GM12878 (cell line): Measurements from ENCODE around the gene DUSP12. TPM values are rescaled to one million over a fixed set of nuclear protein-coding genes. Genes with fewer than 3 reads are reported as not detected.

ENCODE experiments used
- ATAC-seq: fragments of 200-7000 bp; cut with Tn5 transposase; 3 replicates; pipeline ENCODE4 v1.9.1; 2020; ENCODE audit warnings: mild to moderate bottlenecking, moderate library complexity
- BruUV-seq: library from RNA; stranded (reverse); fragments of 400-500 nt; replicated peaks from 2 replicates; lab custom pipeline; 2021; lab: Mats Ljungman, UMichigan
- CTCF ChIA-PET: fragments of 300-600 bp; sonication (Branson Sonifier 250); formaldehyde crosslinking; extraction: SDS; loops from one replicate; lab custom pipeline; 2021; ENCODE audit warnings: inconsistent platforms; lab: Yijun Ruan, JAX
- POLR2A ChIA-PET: fragments of 350-600 bp; formaldehyde crosslinking; extraction: SDS; loops from one replicate; lab custom pipeline; 2021; ENCODE audit warnings: inconsistent platforms; lab: Charles Lee
- RAD21 ChIA-PET: fragments of 300-600 bp; sonication (Branson Sonifier 250); formaldehyde crosslinking; loops from one replicate; lab custom pipeline; 2023; ENCODE audit warnings: antibody characterized with exemption; ENCODE audit not compliant: unreplicated experiment; lab: Charles Lee
- SMC1A ChIA-PET: fragments of 300-600 bp; sonication (Branson Sonifier 250); formaldehyde crosslinking; loops from one replicate; lab custom pipeline; 2023; ENCODE audit not compliant: unreplicated experiment, uncharacterized antibody; lab: Charles Lee
- DNase-seq: peaks from one replicate; pipeline ENCODE4 v3.0.0-alpha.2; 2011; ENCODE audit warnings: low read depth, low spot score
- FAIRE-seq: peaks from 3 replicates; lab custom pipeline; 2011; peaks lifted over from hg19 to GRCh38; lab: Jason Lieb, UNC
- H2AFZ ChIP-seq: 2 replicates; pipeline ENCODE4 v1.6.0; 2011; ENCODE audit warnings: low read depth, low read length, control low read depth; ENCODE audit not compliant: control insufficient read depth
- H3K27ac ChIP-seq: 2 replicates; pipeline ENCODE4 v1.5.1; 2011; ENCODE audit warnings: control low read depth; ENCODE audit not compliant: control insufficient read depth, insufficient read depth
- H3K27me3 ChIP-seq, 2 experiments: replicated peaks in 1 of 2; 2 replicates each; pipeline versions ENCODE4 v1.6.0 to v1.6.1; 2011; ENCODE audit warnings: low read length in 1 of 2; ENCODE audit not compliant: control insufficient read depth in 2 of 2, insufficient read depth in 2 of 2
- H3K36me3 ChIP-seq, 2 experiments: 2 replicates each; pipeline ENCODE4 v1.5.1; 2011; ENCODE audit warnings: low read length in 1 of 2; ENCODE audit not compliant: control insufficient read depth in 2 of 2, insufficient read depth in 2 of 2
- H3K4me1 ChIP-seq: 2 replicates; pipeline ENCODE4 v1.6.1; 2011; ENCODE audit warnings: mild to moderate bottlenecking, low read length, moderate library complexity, mixed read lengths; ENCODE audit not compliant: control insufficient read depth, insufficient read depth
- H3K4me2 ChIP-seq: 2 replicates; pipeline ENCODE4 v1.6.0; 2011; ENCODE audit warnings: control low read depth; ENCODE audit not compliant: control insufficient read depth, insufficient read depth
- H3K4me3 ChIP-seq: fragments of 200-600 bp; sonication (generic); 2 replicates; pipeline ENCODE4 v1.5.1; 2016
- H3K79me2 ChIP-seq: 2 replicates; pipeline ENCODE4 v1.6.0; 2011; ENCODE audit warnings: low read length; ENCODE audit not compliant: control insufficient read depth, insufficient read depth
- H3K9ac ChIP-seq: 2 replicates; pipeline ENCODE4 v1.8.0; 2011; ENCODE audit warnings: low read length, control low read depth, mixed read lengths; ENCODE audit not compliant: control insufficient read depth, insufficient read depth
- H3K9me3 ChIP-seq: replicated peaks from 3 replicates; pipeline ENCODE4 v1.5.1; 2011; ENCODE audit warnings: mild to moderate bottlenecking, low read length; ENCODE audit not compliant: control insufficient read depth, insufficient read depth
- H4K20me1 ChIP-seq: 2 replicates; pipeline ENCODE4 v1.6.0; 2011; ENCODE audit not compliant: control insufficient read depth, insufficient read depth
- BCL3 ChIP-seq: IDR thresholded peaks from 2 replicates; pipeline ENCODE4 v1.6.1; 2011; ENCODE audit warnings: borderline replicate concordance, low read depth, mild to moderate bottlenecking, moderate library complexity, low read length; ENCODE audit not compliant: insufficient read depth, poor library complexity, severe bottlenecking
- BRCA1 ChIP-seq: IDR thresholded peaks from 2 replicates; pipeline ENCODE4 v1.6.1; 2011; ENCODE audit warnings: low read depth, low read length, improper control_type of control experiment
- CBFB ChIP-seq: IDR thresholded peaks from 2 replicates; pipeline ENCODE4 v1.6.1; 2016; ENCODE audit warnings: antibody characterized with exemption, low read depth
- CHD2 ChIP-seq: IDR thresholded peaks from 2 replicates; pipeline ENCODE4 v1.6.1; 2011; ENCODE audit warnings: low read depth, low read length, improper control_type of control experiment, borderline replicate concordance
- E2F4 ChIP-seq: IDR thresholded peaks from 2 replicates; pipeline ENCODE4 v1.6.1; 2012; ENCODE audit warnings: low read depth, low read length, improper control_type of control experiment
- GABPA ChIP-seq: IDR thresholded peaks from 2 replicates; pipeline ENCODE4 v1.6.1; 2014; ENCODE audit warnings: antibody characterized with exemption, low read depth, mild to moderate bottlenecking, inconsistent platforms
- IRF5 ChIP-seq: fragments of 450-650 bp; IDR thresholded peaks from 2 replicates; pipeline ENCODE4 v1.6.1; 2017; ENCODE audit warnings: borderline replicate concordance
- JUNB ChIP-seq: IDR thresholded peaks from 2 replicates; pipeline ENCODE4 v1.6.1; 2016; ENCODE audit warnings: antibody characterized with exemption, mild to moderate bottlenecking
- NFYA ChIP-seq: IDR thresholded peaks from 2 replicates; pipeline ENCODE4 v1.6.1; 2011; ENCODE audit warnings: low read depth, mild to moderate bottlenecking, low read length, improper control_type of control experiment, borderline replicate concordance
- NRF1 ChIP-seq: conservative IDR thresholded peaks from 2 replicates; pipeline ENCODE4 v1.6.1; 2011; ENCODE audit warnings: mild to moderate bottlenecking, low read depth, low read length, improper control_type of control experiment
- SMARCA5 ChIP-seq: fragments of 450-650 bp; IDR thresholded peaks from 2 replicates; pipeline ENCODE4 v1.6.1; 2017; ENCODE audit warnings: mild to moderate bottlenecking
- STAT1 ChIP-seq: fragments of 450-650 bp; conservative IDR thresholded peaks from 2 replicates; pipeline ENCODE4 v1.6.1; 2014; ENCODE audit warnings: antibody characterized with exemption, mild to moderate bottlenecking
- STAT3 ChIP-seq: IDR thresholded peaks from 2 replicates; pipeline ENCODE4 v1.6.1; 2011; ENCODE audit warnings: low read depth, low read length, improper control_type of control experiment
- WGBS: methylation state at CpG from one replicate; pipeline ENCODE4 v1.1.6; 2016; ENCODE audit warnings: low lambda C conversion rate; ENCODE audit not compliant: insufficient replicate concordance, insufficient coverage; ENCODE audit errors: missing lambda C conversion rate; 5-methylcytosine and 5-hydroxymethylcytosine counted together
- in situ Hi-C: fragments of 300-500 bp; cut with MboI; formaldehyde crosslinking; loops from 9 replicates; pipeline ENCODE4 v1.14.3; 2018; ENCODE audit warnings: mixed read lengths
- intact Hi-C: fragments of 100-400 bp; cut with micrococcal nuclease; formaldehyde crosslinking; loops from one replicate; pipeline ENCODE4 v1.14.2; 2022; ENCODE audit not compliant: unreplicated experiment
- polyA plus RNA-seq, 11 experiments: library from polyadenylated mRNA; depleted of rRNA in 4 of 11; unstranded in 6 of 11; stranded (reverse) in 5 of 11; fragments of >200 nt; fragmentation: Nextera tagmentation in 4 of 11; fragmentation: Illumina TruSeq in 1 of 11; extraction: Ambion mirVana in 4 of 11; extraction: Trizol in 1 of 11; gene quantifications; 1 replicate in 1 of 11; 2 replicates in 10 of 11; pipeline versions ENCODE4 v1.2.1 to v1.2.3, GENCODE V29; 2011 to 2016; ENCODE audit warnings: inconsistent platforms in 2 of 11, missing spikeins in 2 of 11, low read depth in 1 of 11
- total RNA-seq, 4 experiments: library from RNA; depleted of rRNA in 3 of 4; stranded (reverse); fragments of >200 nt in 3 of 4; fragmentation: Illumina TruSeq in 1 of 4; extraction: Trizol in 1 of 4; gene quantifications; 2 replicates each; pipeline versions ENCODE4 v1.2.1 to v1.2.3, GENCODE V29; 2013 to 2021

The DUSP12 gene
- total and polyA plus RNA-seq, 10 of the 15 experiments (the other 5 are each of a cell fraction or from before 2014, with no cell fraction given), result 7.0 to 51.5 (median 35.4) TPM

GRCh38 chr1:161731241-161731640 lies 18.3 kb upstream of the DUSP12 start:
- H3K4me3 ChIP-seq, result no peak overlapping the region
- SMC1A ChIA-PET, result interaction anchor here (1.1 to 6.4 kb wide), 3 partner anchors 7 to 24 kb away, joined by 3 to 84 read pairs (median 11); partner anchors contain the start of gene FCRLA
- POLR2A ChIA-PET, result interaction anchor here (1.1 kb wide), 1 partner anchor 17 kb away, joined by 3 read pairs; no protein-coding TSS in a partner anchor
- no peaks in the 10 kb centered on the region for H3K27me3 ChIP-seq
- in situ Hi-C loops, result no loop called here
- no peak overlapping the region for H3K4me2 ChIP-seq
- RAD21 ChIA-PET, result interaction anchor here (1.9 kb wide), 1 partner anchor 24 kb away, joined by 5 read pairs; the partner anchor contains the start of gene FCRLA
- H4K20me1 ChIP-seq, result no peaks in the 10 kb centered on the region
- FAIRE-seq, result no peak
- CTCF ChIA-PET, result interaction anchor here (1.2 to 16.4 kb wide), 3 partner anchors 16 to 244 kb away, joined by 3 to 262 read pairs (median 75); partner anchors contain the start of gene FCRLA
- BruUV-seq, result no TSS peak
- TF ChIP-seq SMARCA5, result no peak
- TF ChIP-seq STAT1, result no peak
- no peak for TF ChIP-seq STAT3
- no peak for TF ChIP-seq E2F4
- TF ChIP-seq BRCA1, result no peak
- no peak for TF ChIP-seq GABPA
- no peak for TF ChIP-seq NFYA
- no peak for TF ChIP-seq CBFB
- TF ChIP-seq JUNB, result no peak
- no peak for TF ChIP-seq CHD2
- no peak for TF ChIP-seq IRF5
- no peak for TF ChIP-seq NRF1
- TF ChIP-seq BCL3, result no peak
- TF ChIP-seq, all 136 proteins: peak for 0
- Histone ChIP-seq H3K27ac (no peak overlapping the region), H2AFZ (no peak overlapping the region), H3K9ac (no peak overlapping the region), H3K36me3 (no peaks in the 10 kb centered on the region), H3K79me2 (peaks cover 4% of the 10 kb centered on the region), H3K9me3 (no peaks in the 10 kb centered on the region), H3K4me1 (peaks cover 37% of the 10 kb centered on the region)
- ATAC-seq, result no peak
- no peak for DNase-seq
- intact Hi-C loops, result no loop called here
- 91% methylated on average over 6 of the region's 6 CpGs for WGBS
